Kidney epithelial cell (primary cell): ENCODE data around the gene RAD51D. TPM values are rescaled to one million over a fixed set of nuclear protein-coding genes. Genes with fewer than 3 reads are reported as not detected.
"Not testable (repeated sequence)": the region's sequence is repeated elsewhere in the genome, so short reads cannot be mapped to it uniquely, and the experiment has no call there.

Source experiments
- DNase-seq: peaks from one replicate; pipeline ENCODE4 v3.0.0-alpha.2; 2010; ENCODE audit warnings: low read depth
- H3K27me3 ChIP-seq: 2 replicates; pipeline ENCODE4 v1.6.0; 2011; ENCODE audit warnings: low read length; ENCODE audit not compliant: control insufficient read depth, insufficient read depth
- H3K36me3 ChIP-seq: 2 replicates; pipeline ENCODE4 v1.5.1; 2011; ENCODE audit warnings: low read length; ENCODE audit not compliant: control insufficient read depth, insufficient read depth
- H3K4me3 ChIP-seq: 2 replicates; pipeline ENCODE4 v1.5.1; 2011; ENCODE audit warnings: low read depth, mild to moderate bottlenecking, control low read depth, low read length
- total RNA-seq: library from RNA; depleted of rRNA; stranded (reverse); fragments of >200 nt; gene quantifications from 2 replicates; pipeline ENCODE4 v1.2.3, GENCODE V29; 2015
- TF ChIP-seq, protein P1 (sequence below): IDR thresholded peaks from 2 replicates; pipeline ENCODE4 v1.5.1; 2011; ENCODE audit warnings: mild to moderate bottlenecking, moderate library complexity, low read length, control low read depth, inconsistent platforms; ENCODE audit not compliant: insufficient read depth, poor library complexity, severe bottlenecking

RAD51D gene
- total RNA-seq, 1 donor from 2014 or later: 18.4 TPM

- no peaks in the 10 kb centered on the region for H3K36me3 ChIP-seq
- no peak for DNase-seq
Measured at GRCh38 chr17:35154196-35155165, 34.8 kb upstream of the RAD51D start.

GRCh38 chr17:35152421-35153140 is 32.9 kb upstream of the RAD51D start:
- TF ChIP-seq, protein P1, sequence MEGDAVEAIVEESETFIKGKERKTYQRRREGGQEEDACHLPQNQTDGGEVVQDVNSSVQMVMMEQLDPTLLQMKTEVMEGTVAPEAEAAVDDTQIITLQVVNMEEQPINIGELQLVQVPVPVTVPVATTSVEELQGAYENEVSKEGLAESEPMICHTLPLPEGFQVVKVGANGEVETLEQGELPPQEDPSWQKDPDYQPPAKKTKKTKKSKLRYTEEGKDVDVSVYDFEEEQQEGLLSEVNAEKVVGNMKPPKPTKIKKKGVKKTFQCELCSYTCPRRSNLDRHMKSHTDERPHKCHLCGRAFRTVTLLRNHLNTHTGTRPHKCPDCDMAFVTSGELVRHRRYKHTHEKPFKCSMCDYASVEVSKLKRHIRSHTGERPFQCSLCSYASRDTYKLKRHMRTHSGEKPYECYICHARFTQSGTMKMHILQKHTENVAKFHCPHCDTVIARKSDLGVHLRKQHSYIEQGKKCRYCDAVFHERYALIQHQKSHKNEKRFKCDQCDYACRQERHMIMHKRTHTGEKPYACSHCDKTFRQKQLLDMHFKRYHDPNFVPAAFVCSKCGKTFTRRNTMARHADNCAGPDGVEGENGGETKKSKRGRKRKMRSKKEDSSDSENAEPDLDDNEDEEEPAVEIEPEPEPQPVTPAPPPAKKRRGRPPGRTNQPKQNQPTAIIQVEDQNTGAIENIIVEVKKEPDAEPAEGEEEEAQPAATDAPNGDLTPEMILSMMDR: no peak
- H3K36me3 ChIP-seq: no peaks in the 10 kb centered on the region
- H3K27me3 ChIP-seq: peaks cover 4% of the 10 kb centered on the region
- H3K4me3 ChIP-seq: no peak overlapping the region
- no peak for DNase-seq

More at GRCh38 chr17:35154196-35155165, 34.8 kb upstream of the RAD51D start:
- Histone ChIP-seq H3K4me3 (no peak overlapping the region), H3K27me3 (no peaks in the 10 kb centered on the region)
- TF ChIP-seq, protein P1: no peak

DNA sequence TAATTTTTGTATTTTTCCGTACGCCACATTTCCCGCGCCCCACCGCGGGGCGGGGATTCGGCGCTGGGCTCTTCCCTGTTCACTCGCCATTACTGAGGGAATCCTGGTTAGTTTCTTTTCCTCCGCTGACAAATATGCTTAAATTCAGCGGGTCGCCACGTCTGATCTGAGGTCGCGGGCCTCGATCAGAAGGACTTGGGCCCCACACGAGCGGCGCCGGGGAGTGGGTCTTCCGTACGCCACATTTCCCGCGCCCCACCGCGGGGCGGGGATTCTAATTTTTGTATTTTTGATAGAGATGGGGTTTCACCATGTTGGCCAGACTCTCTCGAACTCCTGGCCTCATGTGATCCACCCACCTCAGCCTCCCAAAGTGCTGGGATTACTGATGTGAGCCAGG is 31.4 kb upstream of the RAD51D start:
- not testable (repeated sequence) for H3K4me3 ChIP-seq, H3K27me3 ChIP-seq, DNase-seq, H3K36me3 ChIP-seq

- Histone ChIP-seq H3K36me3 (no peaks in the 10 kb centered on the region), H3K27me3 (peaks cover 4% of the 10 kb centered on the region), H3K4me3 (no peak overlapping the region)
- no peak for DNase-seq
- TF ChIP-seq, protein P1: no peak
Measured at GRCh38 chr17:35149941-35150340, 30.3 kb upstream of the RAD51D start.

DNA sequence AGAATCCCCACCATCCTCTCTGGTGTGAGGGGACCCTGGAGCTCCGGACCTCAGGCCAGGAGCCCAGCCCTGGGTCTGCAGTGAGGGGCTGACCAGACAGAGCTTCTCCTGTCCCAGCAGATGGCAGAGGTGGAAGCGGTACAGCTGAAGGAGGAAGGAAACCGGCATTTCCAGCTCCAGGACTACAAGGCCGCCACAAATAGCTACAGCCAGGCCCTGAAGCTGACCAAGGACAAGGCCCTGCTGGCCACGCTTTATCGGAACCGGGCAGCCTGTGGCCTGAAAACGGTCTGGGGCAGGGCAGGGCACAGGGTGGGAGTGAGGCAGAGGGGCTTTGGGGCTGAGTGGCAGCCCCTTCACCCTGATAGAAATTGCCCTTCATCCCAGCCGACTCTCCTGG is 28.5 kb upstream of the RAD51D start:
- Histone ChIP-seq H3K36me3 (no peaks in the 10 kb centered on the region), H3K27me3 (peaks cover 4% of the 10 kb centered on the region), H3K4me3 (no peak overlapping the region)
- no peak for DNase-seq
- TF ChIP-seq, protein P1: no peak

DNA sequence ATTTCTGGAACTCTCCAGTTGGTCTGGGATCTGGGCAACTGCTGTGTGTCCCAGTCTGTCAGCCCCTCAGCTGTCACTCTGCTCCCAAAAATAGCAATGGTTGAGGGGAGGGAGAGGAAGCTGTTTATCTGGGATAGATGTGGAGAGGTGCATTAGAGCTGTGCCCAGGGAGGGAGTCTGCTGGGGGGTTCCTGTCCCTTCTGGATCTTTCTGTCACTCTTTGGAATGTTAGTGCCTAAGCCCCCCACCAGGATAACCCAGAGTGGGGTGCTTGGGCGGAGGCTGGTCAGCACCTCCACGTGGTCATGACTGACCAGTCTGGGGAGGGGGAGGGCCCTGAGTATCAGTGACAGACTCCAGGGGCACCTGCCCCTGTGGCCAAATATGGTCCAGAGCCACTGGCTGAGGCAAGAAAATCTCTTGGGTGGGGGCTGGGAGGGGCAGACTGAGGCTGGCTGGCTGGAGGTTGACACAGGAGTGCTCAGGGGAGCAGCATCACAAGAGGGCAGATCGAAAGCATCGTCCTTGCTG is 27.8 kb upstream of the RAD51D start, which contains the start of gene UNC45B:
TSS of gene UNC45B (plus strand) at position 443 of the 531 bp plus-strand sequence. CDS start 447 bp downstream, outside the sequence.
- TF ChIP-seq, protein P1: no peak
- DNase-seq: no peak
- Histone ChIP-seq H3K27me3 (peaks cover 4% of the 10 kb centered on the region), H3K36me3 (no peaks in the 10 kb centered on the region), H3K4me3 (no peak within 1 kb of the TSS)
